ENCODE results near the gene PRR20G. TPM values are rescaled to one million over a fixed set of nuclear protein-coding genes. Genes with fewer than 3 reads are reported as not detected.

The PRR20G gene
- total RNA-seq, 1 donor from 2014 or later: 0.75 TPM

- H3K4me3 ChIP-seq (ENCODE audit: low read depth, low read length): no peak overlapping the region
- H3K36me3 ChIP-seq (ENCODE audit: control insufficient read depth, insufficient read depth, low read length): no peaks in the 10 kb centered on the region
- no peaks in the 10 kb centered on the region for H3K27me3 ChIP-seq (ENCODE audit: control insufficient read depth, insufficient read depth, low read length)
- DNase-seq (ENCODE audit: low read depth): peak; percentile 70
- TF ChIP-seq CTCF (IDR thresholded peaks at IDR 0.05; ENCODE audit: insufficient read depth, low read length, poor library complexity, severe bottlenecking): no peak
Measured at GRCh38 chr3:127275287-127275781, 12.5 kb downstream of the PRR20G start.

GRCh38 chr3:127274200-127274760 is 13.6 kb downstream of the PRR20G start:
- Histone ChIP-seq H3K36me3 (ENCODE audit: control insufficient read depth, insufficient read depth, low read length) (no peaks in the 10 kb centered on the region), H3K27me3 (ENCODE audit: control insufficient read depth, insufficient read depth, low read length) (no peaks in the 10 kb centered on the region), H3K4me3 (ENCODE audit: low read depth, low read length) (no peak overlapping the region)
- DNase-seq (ENCODE audit: low read depth): no peak
- no peak for TF ChIP-seq CTCF (IDR thresholded peaks at IDR 0.05; ENCODE audit: insufficient read depth, low read length, poor library complexity, severe bottlenecking)

- Histone ChIP-seq H3K27me3 (ENCODE audit: control insufficient read depth, insufficient read depth, low read length) (no peaks in the 10 kb centered on the region), H3K36me3 (ENCODE audit: control insufficient read depth, insufficient read depth, low read length) (no peaks in the 10 kb centered on the region), H3K4me3 (ENCODE audit: low read depth, low read length) (no peak overlapping the region)
- no peak for TF ChIP-seq CTCF (IDR thresholded peaks at IDR 0.05; ENCODE audit: insufficient read depth, low read length, poor library complexity, severe bottlenecking)
- DNase-seq (ENCODE audit: low read depth): no peak
Measured at GRCh38 chr3:127273206-127273605, 14.6 kb downstream of the PRR20G start.

- Histone ChIP-seq H3K4me3 (ENCODE audit: low read depth, low read length) (no peak overlapping the region), H3K36me3 (ENCODE audit: control insufficient read depth, insufficient read depth, low read length) (no peaks in the 10 kb centered on the region), H3K27me3 (ENCODE audit: control insufficient read depth, insufficient read depth, low read length) (peaks cover 3% of the 10 kb centered on the region)
- no peak for TF ChIP-seq CTCF (IDR thresholded peaks at IDR 0.05; ENCODE audit: insufficient read depth, low read length, poor library complexity, severe bottlenecking)
- DNase-seq (ENCODE audit: low read depth): no peak
Measured at GRCh38 chr3:127266186-127266585, 21.7 kb downstream of the PRR20G start.

- Histone ChIP-seq H3K4me3 (ENCODE audit: low read depth, low read length) (no peak overlapping the region), H3K27me3 (ENCODE audit: control insufficient read depth, insufficient read depth, low read length) (peaks cover 3% of the 10 kb centered on the region), H3K36me3 (ENCODE audit: control insufficient read depth, insufficient read depth, low read length) (no peaks in the 10 kb centered on the region)
- TF ChIP-seq CTCF (IDR thresholded peaks at IDR 0.05; ENCODE audit: insufficient read depth, low read length, poor library complexity, severe bottlenecking): no peak
- DNase-seq (ENCODE audit: low read depth): no peak
Measured at GRCh38 chr3:127265581-127265981, 22.3 kb downstream of the PRR20G start.
